Stimulated activated CD4-positive, alpha-beta T cell treated with anti-CD3 and anti-CD28 coated beads, Interleukin-15, amount 100 ng/mL, for 24 hours (primary cell): ENCODE measurements around the gene THOC6.
"Not testable (repeated sequence)": the region's sequence is repeated elsewhere in the genome, so short reads cannot be mapped to it uniquely, and the experiment has no call there.

ENCODE experiments used
- DNase-seq: peaks from one replicate; pipeline ENCODE4 v3.0.0-alpha.2; 2020

The THOC6 gene

DNA sequence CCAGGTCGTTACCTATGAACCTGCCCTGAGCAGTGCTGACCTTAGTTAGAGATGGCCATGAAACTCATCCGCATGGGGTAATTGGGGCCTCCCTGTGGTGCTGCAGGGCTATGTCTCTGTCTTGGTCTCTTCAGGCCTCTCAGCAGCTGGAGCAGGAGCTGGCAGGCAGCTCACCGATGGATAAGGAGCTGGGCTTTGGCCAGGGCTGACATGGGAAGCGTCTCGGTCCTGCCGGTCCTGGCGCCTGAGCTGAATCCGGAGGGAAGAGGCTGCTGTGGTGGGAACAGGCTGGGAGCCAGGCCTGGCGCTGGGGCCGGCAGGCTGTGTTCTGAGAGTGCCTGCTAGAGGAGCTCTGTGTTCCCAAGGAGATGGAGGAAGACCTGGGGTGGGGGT, 51.7 kb downstream of the THOC6 start:
- DNase-seq, result peak; percentile 23

DNA sequence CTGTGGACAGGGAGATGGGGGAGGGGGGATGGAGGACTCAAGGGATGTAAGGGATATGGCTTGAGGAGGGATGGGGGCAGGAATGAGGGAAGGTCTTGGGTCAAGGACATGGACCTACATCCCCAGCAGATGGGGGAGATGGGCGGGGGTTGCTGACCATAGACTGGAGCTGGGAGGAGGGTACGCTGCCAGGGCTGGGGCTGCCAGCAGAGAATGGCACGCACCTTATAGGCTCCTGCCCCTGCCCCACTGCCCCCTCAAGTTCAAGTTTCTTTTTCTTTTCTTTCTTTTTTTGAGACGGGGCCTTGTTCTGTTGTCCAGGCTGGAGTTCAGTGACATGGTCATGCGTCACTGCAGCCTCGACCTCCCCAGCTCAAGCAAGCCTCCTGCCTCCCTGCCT, 52.1 kb downstream of the THOC6 start:
- DNase-seq, result not testable (repeated sequence)

DNA sequence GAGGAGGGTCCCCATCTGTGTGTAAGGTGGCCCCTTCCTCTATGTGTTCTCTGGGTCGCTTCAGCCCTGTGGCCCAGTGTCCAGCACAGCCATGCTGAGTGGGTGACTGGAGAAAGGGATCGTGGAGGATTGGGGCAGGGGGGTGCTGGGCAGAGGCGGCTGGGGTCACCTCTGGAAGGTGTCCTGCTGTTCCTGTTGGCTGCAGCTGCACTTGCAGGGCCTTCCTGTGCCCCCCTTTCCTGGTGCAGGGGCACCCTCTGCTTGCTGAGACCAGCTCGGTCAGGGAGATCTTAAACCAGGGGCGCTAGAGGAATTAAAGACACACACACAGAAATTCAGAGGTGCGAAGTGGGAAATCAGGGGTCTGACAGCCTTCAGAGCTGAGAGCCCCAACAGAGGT, 52.7 kb downstream of the THOC6 start:
- DNase-seq, result no peak
